Measurements from ENCODE around the gene TRANK1. TPM values are rescaled to one million over a fixed set of nuclear protein-coding genes. Genes with fewer than 3 reads are reported as not detected.

The TRANK1 gene
- total and polyA plus RNA-seq, 10 donors = 5.3 to 75.6 (median 54.2) TPM

DNA sequence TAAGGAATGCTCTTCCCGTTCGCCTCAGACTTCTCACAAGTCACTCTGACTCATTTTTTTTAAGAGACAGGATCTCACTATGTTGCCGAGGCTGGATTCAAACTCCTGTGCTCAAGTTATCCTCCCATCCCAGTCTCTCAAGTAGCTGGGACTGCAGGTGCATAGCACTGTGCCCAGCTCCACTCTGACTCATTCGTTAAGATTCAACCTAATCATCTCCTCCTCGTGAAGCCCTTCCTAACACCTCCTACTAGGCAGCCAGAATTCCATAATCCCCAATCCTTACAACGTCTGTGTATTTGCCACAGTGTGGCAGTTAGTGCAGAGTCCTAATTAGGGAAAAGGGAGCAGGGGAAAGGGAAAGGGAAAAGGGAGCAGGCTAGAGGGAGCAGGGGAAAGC, 154.1 kb downstream of the TRANK1 start:
- Histone ChIP-seq H3K27ac (no peak overlapping the region), H3K36me3 (no peaks in the 10 kb centered on the region), H3K4me3 (no peak overlapping the region), H3K4me1 (no peaks in the 10 kb centered on the region), H3K9me3 (no peaks in the 10 kb centered on the region), H3K27me3 (replicated peaks in 1 of 7) (no peaks in the 10 kb centered on the region)
- TF ChIP-seq POLR2AphosphoS5 (IDR thresholded peaks at IDR 0.05) (no peak), POLR2A (IDR thresholded peaks at IDR 0.05) (no peak)
- TF ChIP-seq, protein P1, sequence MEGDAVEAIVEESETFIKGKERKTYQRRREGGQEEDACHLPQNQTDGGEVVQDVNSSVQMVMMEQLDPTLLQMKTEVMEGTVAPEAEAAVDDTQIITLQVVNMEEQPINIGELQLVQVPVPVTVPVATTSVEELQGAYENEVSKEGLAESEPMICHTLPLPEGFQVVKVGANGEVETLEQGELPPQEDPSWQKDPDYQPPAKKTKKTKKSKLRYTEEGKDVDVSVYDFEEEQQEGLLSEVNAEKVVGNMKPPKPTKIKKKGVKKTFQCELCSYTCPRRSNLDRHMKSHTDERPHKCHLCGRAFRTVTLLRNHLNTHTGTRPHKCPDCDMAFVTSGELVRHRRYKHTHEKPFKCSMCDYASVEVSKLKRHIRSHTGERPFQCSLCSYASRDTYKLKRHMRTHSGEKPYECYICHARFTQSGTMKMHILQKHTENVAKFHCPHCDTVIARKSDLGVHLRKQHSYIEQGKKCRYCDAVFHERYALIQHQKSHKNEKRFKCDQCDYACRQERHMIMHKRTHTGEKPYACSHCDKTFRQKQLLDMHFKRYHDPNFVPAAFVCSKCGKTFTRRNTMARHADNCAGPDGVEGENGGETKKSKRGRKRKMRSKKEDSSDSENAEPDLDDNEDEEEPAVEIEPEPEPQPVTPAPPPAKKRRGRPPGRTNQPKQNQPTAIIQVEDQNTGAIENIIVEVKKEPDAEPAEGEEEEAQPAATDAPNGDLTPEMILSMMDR (IDR thresholded peaks at IDR 0.05 in 8 of 11, conservative IDR thresholded peaks at IDR 0.05 in 3 of 11) = no peak
- WGBS, 5 donors = 58 to 77% (median 63%) methylated on average over 5 to 6 of the region's 6 CpGs
- intact Hi-C loops (cut with DNase I; ENCODE audit: low total_unique reads) = no loop called here
- no peak for DNase-seq

DNA sequence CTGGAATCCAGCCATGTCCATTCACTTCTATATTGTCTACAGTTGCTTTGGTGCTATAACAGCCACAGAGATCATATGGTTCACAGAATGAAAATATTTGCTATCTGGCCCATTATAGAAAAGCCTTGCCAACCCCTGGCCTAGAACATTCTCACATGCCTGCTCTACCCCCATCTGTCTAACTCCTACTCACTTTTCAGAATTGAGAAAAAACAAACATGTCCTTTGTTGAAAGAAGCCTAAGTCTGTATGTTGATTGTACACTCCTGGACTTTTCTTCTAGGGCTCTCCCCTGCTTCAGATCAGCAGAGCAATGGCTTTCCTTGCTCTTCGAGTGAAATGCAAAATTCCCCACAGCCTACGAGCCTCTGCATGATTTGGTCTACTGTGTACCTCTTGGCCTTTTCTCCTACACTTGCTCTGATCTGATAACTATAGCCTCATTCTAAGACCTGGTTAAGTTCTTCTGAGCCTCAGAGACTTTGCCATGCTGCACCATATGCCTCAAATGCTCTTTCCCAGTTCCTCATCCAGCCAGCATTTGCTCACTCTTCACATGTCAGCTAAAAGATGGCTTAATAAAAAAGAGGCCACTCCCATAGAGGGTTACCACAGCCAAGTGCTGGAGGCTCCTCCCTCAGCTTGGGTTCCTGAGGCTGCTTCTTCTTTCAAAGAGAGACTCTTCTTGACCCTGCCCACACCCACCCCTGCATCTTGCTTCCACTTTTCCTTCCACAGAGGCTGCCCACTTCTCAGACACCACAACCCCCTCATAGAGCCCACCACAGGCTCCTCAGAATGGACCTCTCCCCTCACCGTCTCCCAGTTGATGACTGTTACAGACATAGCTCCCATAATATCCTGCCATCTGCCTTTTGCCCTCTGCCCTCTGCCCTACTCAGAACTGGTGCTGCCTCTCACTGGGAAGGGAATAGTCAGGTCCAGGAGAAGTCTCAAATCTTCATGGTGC, 157.6 kb downstream of the TRANK1 start:
- Histone ChIP-seq H3K4me3 (no peak overlapping the region), H3K27ac (no peak overlapping the region), H3K36me3 (no peaks in the 10 kb centered on the region), H3K9me3 (no peaks in the 10 kb centered on the region), H3K27me3 (replicated peaks in 1 of 7) (no peaks in the 10 kb centered on the region), H3K4me1 (no peaks in the 10 kb centered on the region)
- intact Hi-C loops (cut with DNase I; ENCODE audit: low total_unique reads) = no loop called here
- TF ChIP-seq POLR2A (IDR thresholded peaks at IDR 0.05) (no peak), POLR2AphosphoS5 (IDR thresholded peaks at IDR 0.05) (no peak)
- TF ChIP-seq, protein P1 (IDR thresholded peaks at IDR 0.05 in 8 of 11, conservative IDR thresholded peaks at IDR 0.05 in 3 of 11) = no peak
- 60 to 85% (median 78%) methylated on average over 3 of the region's 3 CpGs for WGBS, 5 donors
- no peak for DNase-seq

DNA sequence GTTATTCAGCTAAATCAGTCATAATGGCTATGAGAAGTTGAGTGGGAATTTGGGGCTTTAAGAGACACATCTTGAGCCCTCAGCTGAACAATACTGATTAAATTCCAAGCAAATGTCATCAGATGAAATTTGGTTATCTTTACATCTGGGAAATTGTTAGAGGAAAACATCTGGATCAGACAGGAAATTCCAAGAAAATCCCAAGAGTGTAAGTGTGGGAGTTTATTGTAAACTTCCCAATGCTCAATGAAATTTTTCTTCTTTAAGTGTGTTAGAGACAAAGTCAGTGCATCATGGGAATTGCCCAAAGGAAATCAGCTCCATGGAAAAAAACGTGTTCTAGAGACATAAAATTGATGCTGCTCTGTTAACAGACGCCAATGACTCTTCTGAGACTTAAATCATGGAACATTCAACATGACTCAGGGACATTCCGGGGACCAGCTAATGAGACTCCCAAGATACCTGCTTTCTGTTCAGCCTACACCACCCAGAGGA, 160.7 kb downstream of the TRANK1 start:
- peaks cover 0 to 4% (median 0%) of the 10 kb centered on the region in 8 donors for H3K9me3 ChIP-seq
- no peaks in the 10 kb centered on the region for H3K27me3 ChIP-seq (replicated peaks in 1 of 7)
- no peak overlapping the region for H3K27ac ChIP-seq
- no peak overlapping the region for H3K4me3 ChIP-seq
- no peak for DNase-seq
- TF ChIP-seq, protein P1 (IDR thresholded peaks at IDR 0.05 in 8 of 11, conservative IDR thresholded peaks at IDR 0.05 in 3 of 11) = no peak
- TF ChIP-seq POLR2A (IDR thresholded peaks at IDR 0.05) (no peak), POLR2AphosphoS5 (IDR thresholded peaks at IDR 0.05) (no peak)
- H3K4me1 ChIP-seq = no peaks in the 10 kb centered on the region
- 57 to 70% (median 62%) methylated on average over 3 of the region's 3 CpGs for WGBS, 5 donors
- intact Hi-C loops (cut with DNase I; ENCODE audit: low total_unique reads) = no loop called here
- H3K36me3 ChIP-seq = no peaks in the 10 kb centered on the region
